GM21515 (cell line): ENCODE measurements around the gene MCC.
"Not testable (repeated sequence)": the region's sequence is repeated elsewhere in the genome, so short reads cannot be mapped to it uniquely, and the experiment has no call there.

Source experiments
- ATAC-seq: cut with Tn5 transposase; IDR thresholded peaks from one replicate; pipeline ENCODE4 v1.9.1; 2021; ENCODE audit not compliant: unreplicated experiment

MCC gene

DNA sequence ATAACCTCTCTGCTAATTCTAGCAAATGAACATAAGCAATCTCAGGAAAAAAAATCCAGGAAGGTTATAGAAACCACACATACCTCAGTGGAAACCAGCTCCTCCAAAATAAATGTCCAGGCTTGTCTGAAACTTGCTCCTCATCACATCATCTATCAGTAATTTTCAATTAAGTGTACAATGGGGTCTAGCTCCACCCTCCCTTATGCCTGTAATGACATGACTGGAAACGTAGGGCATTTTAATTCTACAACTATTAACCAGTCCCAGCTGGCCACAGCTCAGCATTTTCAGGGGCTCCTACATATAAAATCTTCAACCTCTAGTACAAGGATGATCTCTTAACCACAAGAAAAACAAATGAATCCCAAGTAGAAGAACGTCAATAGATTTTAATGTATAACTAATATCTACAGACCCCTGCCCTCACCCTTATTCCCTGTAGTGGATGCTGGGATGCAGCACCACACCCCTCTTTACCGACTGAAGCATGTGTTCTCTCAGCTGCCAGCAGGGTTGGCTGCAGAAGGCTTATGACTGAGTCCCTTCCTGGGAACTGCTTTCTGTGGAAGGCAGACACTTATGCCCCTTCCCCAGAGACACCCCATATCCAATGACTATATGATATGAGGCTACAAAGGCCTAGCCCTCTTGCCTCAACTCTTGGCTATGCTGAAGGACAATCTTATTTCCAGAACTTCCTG, 60.2 kb downstream of the MCC start:
- no peak for ATAC-seq

- ATAC-seq = no peak
Measured at GRCh38 chr5:113425909-113426308, 62.3 kb downstream of the MCC start.

DNA sequence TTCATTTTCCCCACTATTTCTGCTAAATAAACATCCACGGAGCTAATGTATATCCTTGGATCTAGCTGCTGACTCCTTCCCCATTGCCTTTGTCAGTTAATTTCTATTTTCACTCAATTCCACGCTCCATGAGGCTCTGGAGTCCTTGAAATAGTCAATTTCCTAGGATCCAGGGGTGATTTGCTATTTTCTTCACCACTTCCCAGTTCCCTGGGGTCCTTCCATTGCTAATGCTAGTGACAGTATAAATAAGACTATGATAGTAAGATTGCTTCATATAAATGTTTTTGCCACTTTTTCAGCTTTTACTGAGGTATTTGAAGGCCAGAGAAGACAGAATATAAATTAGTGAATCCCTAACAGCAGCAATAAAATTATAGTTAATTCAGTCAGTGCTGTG, 66.6 kb downstream of the MCC start:
- ATAC-seq = no peak

DNA sequence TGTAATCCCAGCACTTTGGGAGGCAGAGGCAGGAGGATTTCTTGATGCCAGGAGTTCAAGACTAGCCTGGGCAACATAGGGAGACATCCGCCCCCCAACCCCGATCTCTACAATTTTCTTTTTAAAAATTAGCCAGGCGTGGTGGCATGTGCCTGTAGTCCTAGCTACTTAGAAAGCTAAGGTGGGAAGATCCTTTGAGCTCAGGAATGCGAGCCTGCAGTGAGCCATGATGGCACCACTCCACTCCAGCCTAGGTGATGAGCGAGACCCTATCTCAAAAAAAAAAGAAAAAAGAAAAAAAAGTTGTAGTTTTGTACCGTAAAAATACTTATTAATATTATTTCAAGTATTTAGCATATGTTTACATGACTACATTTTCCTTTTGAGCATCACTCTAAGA, 82.7 kb downstream of the MCC start:
- no peak for ATAC-seq

DNA sequence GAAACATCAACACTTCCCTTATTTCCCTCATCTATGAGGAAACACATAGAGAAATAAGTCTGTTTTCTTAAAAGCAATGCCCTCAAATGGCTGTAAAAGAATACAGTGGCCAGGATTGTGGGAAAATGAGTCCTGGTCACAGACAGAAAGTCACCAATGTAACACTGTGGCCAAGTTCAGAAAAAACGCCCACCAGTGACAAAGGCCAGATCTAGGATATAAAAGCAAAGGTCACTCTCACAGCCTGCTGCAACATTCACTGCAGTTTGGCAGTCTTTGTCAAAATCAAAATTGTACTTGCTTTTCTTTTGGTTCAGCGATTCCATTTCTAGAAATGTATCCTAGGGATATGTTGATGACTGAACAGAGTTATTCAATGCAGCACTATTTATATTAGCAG, 84.0 kb downstream of the MCC start:
- ATAC-seq = no peak

- not testable (repeated sequence) for ATAC-seq
Measured at GRCh38 chr5:113397986-113398385, 90.3 kb downstream of the MCC start.

GRCh38 chr5:113397046-113397445, 91.2 kb downstream of the MCC start:
- no peak for ATAC-seq

GRCh38 chr5:113394658-113395057, 93.6 kb downstream of the MCC start:
- no peak for ATAC-seq

DNA sequence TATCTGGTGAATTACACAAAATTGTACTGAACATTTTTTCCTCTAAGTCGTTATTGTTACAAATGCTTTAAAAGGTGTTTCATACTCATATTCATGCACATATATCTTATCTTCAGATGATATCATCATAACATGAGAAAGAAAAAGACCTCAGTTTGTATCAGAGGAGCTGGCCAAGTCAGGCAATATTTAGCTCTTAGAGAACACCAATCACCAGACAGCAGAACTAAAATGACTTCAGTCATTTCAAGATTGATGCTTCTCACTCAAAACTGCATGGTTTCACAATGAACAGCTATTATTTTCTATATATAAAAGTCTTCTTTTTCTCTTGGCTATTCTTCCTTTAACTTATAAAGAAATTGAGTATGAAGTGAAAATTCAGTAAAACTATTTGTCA, 98.0 kb downstream of the MCC start:
- ATAC-seq = no peak

DNA sequence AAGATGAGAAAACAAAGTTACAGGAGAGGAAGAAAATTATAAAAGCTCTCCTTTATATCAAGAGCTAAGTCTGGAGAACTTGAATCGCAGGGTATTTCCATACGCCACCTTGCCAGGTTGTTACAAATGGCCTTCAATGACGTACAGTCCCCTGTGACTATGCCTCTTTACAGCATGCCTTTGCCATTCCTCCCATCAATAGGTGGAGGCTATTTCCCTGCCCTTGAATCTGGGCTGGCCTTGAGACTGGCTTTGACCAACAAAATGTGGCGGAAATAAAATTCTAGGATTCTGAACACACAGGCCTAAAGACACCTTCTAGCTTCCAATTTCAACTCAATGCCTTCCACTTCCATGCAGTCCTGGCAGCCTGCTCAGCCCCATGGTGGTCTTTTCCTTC, 99.1 kb downstream of the MCC start:
- ATAC-seq = no peak

GRCh38 chr5:113387844-113388243, 100.4 kb downstream of the MCC start:
- ATAC-seq = no peak

DNA sequence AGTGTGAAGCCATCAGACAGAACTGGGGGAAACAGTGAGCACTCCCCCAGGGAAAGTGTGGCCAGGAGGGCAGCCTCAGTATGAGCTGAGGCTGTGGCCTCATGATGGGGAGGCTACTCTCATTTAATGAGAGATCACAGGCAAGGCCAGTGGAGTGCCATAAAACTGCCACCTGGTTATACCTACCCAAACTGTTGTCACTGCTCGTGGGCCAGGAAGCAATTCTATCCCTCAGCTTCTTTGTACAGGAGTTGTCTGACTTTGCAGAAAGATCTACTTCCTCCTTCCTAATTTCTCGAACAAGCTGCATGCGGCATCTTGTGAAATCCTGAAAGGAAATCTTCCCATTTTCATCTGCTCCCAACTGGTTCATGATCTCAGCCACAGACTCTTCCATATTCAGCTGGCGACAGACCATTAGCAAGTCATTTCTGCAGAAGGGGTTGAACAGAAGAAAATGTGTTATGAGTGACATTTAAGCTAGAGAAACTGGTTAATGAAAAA, 103.4 kb downstream of the MCC start:
- ATAC-seq = no peak

DNA sequence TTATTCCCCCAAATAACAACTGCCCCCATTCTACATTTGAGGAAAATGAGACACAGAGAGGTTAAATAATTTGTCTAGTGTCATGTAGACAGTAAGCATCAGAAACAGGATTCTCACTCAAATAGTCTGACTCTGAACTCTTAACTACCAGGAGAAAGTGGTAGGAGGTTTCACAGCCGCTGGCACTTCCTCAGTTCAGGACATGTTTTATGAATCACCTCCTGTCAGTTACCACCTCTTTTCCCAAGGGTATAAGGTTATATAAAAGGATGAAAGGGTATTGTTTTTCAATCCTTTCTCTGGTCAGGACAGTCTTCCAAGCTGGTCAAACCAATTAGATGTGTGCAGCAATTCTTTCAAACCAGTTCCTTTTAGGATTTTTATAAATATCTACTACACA, 105.5 kb downstream of the MCC start:
- no peak for ATAC-seq

GRCh38 chr5:113381791-113382190, 106.5 kb downstream of the MCC start:
- ATAC-seq = no peak

- ATAC-seq = no peak
Measured at GRCh38 chr5:113380807-113381326, 107.4 kb downstream of the MCC start.

DNA sequence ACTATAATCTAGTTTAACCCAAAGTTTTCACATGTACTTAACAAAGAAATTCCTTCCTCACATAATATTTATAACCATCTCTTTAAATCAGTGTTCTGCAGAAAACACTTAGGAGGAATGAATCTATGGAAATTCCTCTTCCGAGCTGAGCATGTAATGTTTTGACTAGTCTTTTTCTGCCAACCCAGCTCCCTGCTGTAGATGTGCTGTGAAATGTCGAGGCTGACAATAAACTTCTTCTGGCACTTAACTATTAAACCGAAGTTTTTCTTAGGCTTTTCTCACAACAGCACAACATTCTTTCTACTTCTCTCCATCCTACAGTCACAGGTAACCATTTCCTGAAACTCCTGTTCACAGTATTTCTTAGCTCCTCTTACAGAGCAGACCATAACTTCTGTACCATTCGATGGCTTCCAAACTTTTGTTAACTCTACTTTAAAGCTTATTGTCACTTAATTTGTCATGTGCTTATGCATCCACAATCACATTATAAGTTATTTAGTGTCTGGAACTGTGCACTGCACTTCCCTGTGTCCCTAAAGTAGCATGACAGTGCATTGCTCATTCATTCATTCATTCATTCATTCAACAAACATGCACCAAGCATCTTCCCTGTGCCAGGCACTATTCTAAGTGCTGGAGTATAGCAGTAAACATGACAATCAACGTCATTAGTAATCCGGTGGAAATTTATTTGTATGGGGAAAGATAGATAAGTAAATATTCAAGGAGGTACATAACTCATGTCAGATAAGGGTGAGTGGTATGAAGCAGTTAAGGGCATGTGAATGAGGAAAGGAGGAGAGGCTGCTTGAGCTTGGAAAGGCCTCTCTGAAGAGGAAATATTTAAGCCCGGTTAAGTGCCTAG, 108.1 kb downstream of the MCC start:
- no peak for ATAC-seq

DNA sequence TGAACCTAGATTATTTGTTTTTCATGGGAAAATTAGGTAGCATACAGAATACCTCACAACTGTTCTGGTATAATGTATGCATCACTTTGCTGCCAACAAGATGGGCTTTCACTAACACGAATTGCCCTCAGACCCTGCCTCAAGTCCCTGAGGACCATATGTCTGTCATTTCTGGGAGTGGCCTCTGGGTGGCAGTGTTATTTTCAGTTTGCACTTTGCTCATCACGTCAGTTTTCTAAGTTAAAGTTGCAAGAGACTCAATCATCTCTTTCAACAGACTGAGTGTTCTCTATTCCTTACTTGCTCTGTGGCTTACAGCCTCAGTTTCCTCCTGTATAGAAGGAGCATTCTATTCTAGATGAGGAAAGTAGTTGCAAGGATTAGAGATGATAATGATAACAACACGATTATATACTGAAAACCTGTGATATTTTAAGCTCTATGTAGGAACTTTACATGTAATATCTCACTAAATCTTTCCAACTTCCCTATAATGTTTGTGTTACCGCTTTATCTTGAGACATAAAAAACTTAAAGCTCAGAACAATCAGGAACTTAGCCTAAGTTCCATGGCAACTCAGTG, 109.2 kb downstream of the MCC start:
- ATAC-seq = peak; percentile 81

DNA sequence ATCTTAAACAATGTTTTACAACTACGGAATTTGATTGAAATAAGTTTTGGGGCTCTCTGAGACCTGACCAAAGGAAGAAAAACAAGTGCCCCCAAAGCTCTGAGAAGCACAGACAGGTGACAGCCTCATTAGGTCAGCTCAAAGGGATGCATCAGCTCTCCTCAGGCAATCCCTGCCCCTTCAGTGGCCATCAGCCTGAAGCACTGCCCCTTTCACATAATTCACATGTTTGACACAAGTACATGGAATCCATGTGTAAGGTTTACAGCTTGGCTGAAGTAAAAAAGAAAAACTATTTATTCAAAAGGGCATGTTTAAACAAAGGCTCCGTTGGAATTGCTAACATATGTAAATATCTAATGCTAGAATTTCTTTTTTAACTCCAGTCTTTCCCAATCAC, 109.7 kb downstream of the MCC start:
- ATAC-seq = no peak

- ATAC-seq = no peak
Measured at GRCh38 chr5:113378081-113378480, 110.2 kb downstream of the MCC start.

DNA sequence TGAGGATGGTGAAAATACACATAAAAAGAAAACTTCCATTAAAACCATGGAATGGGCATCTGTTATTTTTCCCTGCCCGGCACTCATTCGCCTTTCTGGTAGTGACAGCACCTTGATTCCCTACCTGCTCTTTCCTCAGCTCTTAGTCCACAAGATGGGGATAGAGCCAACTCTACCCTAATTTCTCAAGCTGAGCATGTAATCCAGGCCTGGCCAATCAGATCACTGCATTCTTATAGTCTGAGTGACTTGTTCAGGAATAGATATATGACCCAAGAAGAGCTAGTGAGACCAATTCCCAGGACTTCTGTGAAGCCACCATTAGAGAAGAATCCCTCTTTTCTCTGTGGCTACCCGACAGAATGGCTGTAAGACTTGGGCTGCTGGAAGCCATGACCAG, 111.6 kb downstream of the MCC start:
- ATAC-seq = no peak

- no peak for ATAC-seq
Measured at GRCh38 chr5:113375480-113376060, 112.7 kb downstream of the MCC start.
